K562 (cell line): ENCODE measurements around the gene RABGAP1L. TPM values are rescaled to one million over a fixed set of nuclear protein-coding genes. Genes with fewer than 3 reads are reported as not detected.

Source experiments
- ATAC-seq: fragments of 200-7000 bp; cut with Tn5 transposase; 3 replicates; pipeline ENCODE4 v1.9.1; 2020; ENCODE audit warnings: moderate library complexity
- BruUV-seq: library from RNA; stranded (reverse); fragments of 400-500 nt; replicated peaks from 2 replicates; lab custom pipeline; 2021; lab: Mats Ljungman, UMichigan
- CTCF ChIA-PET: fragments of 300-600 bp; formaldehyde crosslinking; extraction: SDS; loops from one replicate; lab custom pipeline; 2021; ENCODE audit warnings: low intra/inter-chr PET ratio; lab: Yijun Ruan, JAX
- POLR2A ChIA-PET: fragments of 300-600, 350-650 bp; sonication (Branson Sonifier 250); formaldehyde crosslinking; extraction: SDS; loops from one replicate; lab custom pipeline; 2021; ENCODE audit warnings: antibody characterized with exemption, inconsistent platforms; lab: Yijun Ruan, JAX
- DNase-seq, 4 experiments: peaks; one replicate each; pipeline versions ENCODE4 v3.0.0 to v3.0.0-alpha.2; 2011 to 2018; ENCODE audit warnings: low spot score in 3 of 4, mixed read lengths in 3 of 4; ENCODE audit errors: extremely low read depth in 1 of 4
- FAIRE-seq: peaks from 2 replicates; lab custom pipeline; 2011; peaks lifted over from hg19 to GRCh38; lab: Jason Lieb, UNC
- H2AFZ ChIP-seq: 2 replicates; pipeline ENCODE4 v1.6.0; 2011; ENCODE audit warnings: low read depth, low read length, control low read depth, inconsistent platforms
- H3K27ac ChIP-seq: fragments of 200-600 bp; 3 replicates; pipeline ENCODE4 v1.8.0; 2011; ENCODE audit warnings: low read depth, mild to moderate bottlenecking, control low read depth, inconsistent platforms, low read length, moderate library complexity, mixed read lengths; ENCODE audit errors: extremely low read depth
- H3K27me3 ChIP-seq, 2 experiments: fragments of 300-600 bp in 1 of 2; 2 replicates in 1 of 2; 3 replicates in 1 of 2; pipeline versions ENCODE4 v1.6.0 to v1.8.0; 2011; ENCODE audit warnings: inconsistent platforms in 2 of 2, low read length in 2 of 2, mild to moderate bottlenecking in 1 of 2, mixed read lengths in 1 of 2, moderate library complexity in 1 of 2; ENCODE audit not compliant: control insufficient read depth in 2 of 2, insufficient read depth in 2 of 2
- H3K36me3 ChIP-seq: fragments of 300-600 bp; 3 replicates; pipeline ENCODE4 v1.8.0; 2011; ENCODE audit warnings: mild to moderate bottlenecking, low read length, inconsistent platforms; ENCODE audit not compliant: control insufficient read depth, insufficient read depth
- H3K4me1 ChIP-seq, 2 experiments: fragments of 200-600 bp in 1 of 2; replicated peaks in 1 of 2; 2 replicates in 1 of 2; 3 replicates in 1 of 2; pipeline versions ENCODE4 v1.5.1 to v1.8.0; 2011; ENCODE audit warnings: inconsistent platforms in 2 of 2, low read length in 2 of 2, mild to moderate bottlenecking in 1 of 2, mixed read lengths in 1 of 2, moderate library complexity in 1 of 2; ENCODE audit not compliant: control insufficient read depth in 2 of 2, insufficient read depth in 2 of 2
- H3K4me2 ChIP-seq: 2 replicates; pipeline ENCODE4 v1.6.1; 2011; ENCODE audit warnings: low read length, control low read depth, inconsistent platforms, mixed read lengths; ENCODE audit not compliant: insufficient read depth
- H3K4me3 ChIP-seq: fragments of 200-600 bp; sonication (generic), shearing (Covaris generic); 2 replicates; pipeline ENCODE4 v1.5.1; 2016; ENCODE audit warnings: control low read depth, inconsistent platforms
- H3K79me2 ChIP-seq: fragments of 200-600 bp; 3 replicates; pipeline ENCODE4 v1.8.0; 2011; ENCODE audit warnings: low read length, inconsistent platforms; ENCODE audit not compliant: control insufficient read depth, insufficient read depth
- H3K9ac ChIP-seq, 2 experiments: 2 replicates each; pipeline versions ENCODE4 v1.6.0 to v1.6.1; 2011; ENCODE audit warnings: low read depth in 2 of 2, low read length in 2 of 2, control low read depth in 1 of 2, inconsistent platforms in 1 of 2, mild to moderate bottlenecking in 1 of 2, mixed read lengths in 1 of 2; ENCODE audit not compliant: insufficient read depth in 1 of 2
- H3K9me1 ChIP-seq: one replicate; pipeline ENCODE4 v1.6.0; 2011; ENCODE audit warnings: inconsistent platforms, mild to moderate bottlenecking, low read length, moderate library complexity; ENCODE audit not compliant: control insufficient read depth, insufficient read depth
- H3K9me3 ChIP-seq: replicated peaks from 2 replicates; pipeline ENCODE4 v1.5.1; 2011; ENCODE audit warnings: low read depth, low read length, inconsistent platforms; ENCODE audit not compliant: control insufficient read depth, insufficient read depth
- H4K20me1 ChIP-seq: replicated peaks from 2 replicates; pipeline ENCODE4 v1.6.1; 2011; ENCODE audit warnings: low read length, inconsistent platforms, mixed read lengths; ENCODE audit not compliant: control insufficient read depth, insufficient read depth
- CBX1 ChIP-seq: sonication (generic); IDR thresholded peaks from 2 replicates; pipeline ENCODE4 v1.6.1; 2016; ENCODE audit warnings: antibody characterized with exemption, low read depth, mild to moderate bottlenecking
- HMG20B ChIP-seq: fragments of 250-450 bp; sonication (Bioruptor Pico); IDR thresholded peaks from 2 replicates; pipeline ENCODE4 v1.5.0; 2021; ENCODE audit warnings: mild to moderate bottlenecking
- KLF13 ChIP-seq: fragments of 450-650 bp; IDR thresholded peaks from 2 replicates; pipeline ENCODE4 v1.6.1; 2016; ENCODE audit warnings: missing genetic modification characterization, low read depth, mild to moderate bottlenecking, missing compliant biosample characterization, moderate library complexity, borderline replicate concordance
- MBD2 ChIP-seq: sonication (generic); IDR thresholded peaks from 2 replicates; pipeline ENCODE4 v1.6.1; 2016; ENCODE audit warnings: low read depth, borderline replicate concordance
- PPARD ChIP-seq: fragments of 250-450 bp; sonication (Bioruptor Pico); IDR thresholded peaks from 2 replicates; pipeline ENCODE4 v1.8.0; 2022; ENCODE audit warnings: inconsistent platforms, mild to moderate bottlenecking, moderate library complexity
- SAFB ChIP-seq: fragments of 200-400 bp; formaldehyde crosslinking; IDR thresholded peaks from 2 replicates; pipeline ENCODE4 v1.6.1; 2017; ENCODE audit warnings: low read depth, low read length, borderline replicate concordance
- SAP30 ChIP-seq: fragments of 200-600 bp; sonication (generic); IDR thresholded peaks from 2 replicates; pipeline ENCODE4 v1.6.1; 2012; ENCODE audit warnings: borderline replicate concordance, low read depth, mild to moderate bottlenecking, moderate library complexity, low read length, control low read depth, inconsistent platforms; ENCODE audit not compliant: insufficient read depth, poor library complexity, severe bottlenecking
- SLC30A9 ChIP-seq: fragments of 250-450 bp; sonication (Bioruptor Pico); IDR thresholded peaks from 2 replicates; pipeline ENCODE4 v1.8.0; 2022; ENCODE audit warnings: mild to moderate bottlenecking, moderate library complexity
- SREBF2 ChIP-seq: sonication (generic); formaldehyde crosslinking; IDR thresholded peaks from 2 replicates; pipeline ENCODE4 v1.4.0; 2020; ENCODE audit warnings: mild to moderate bottlenecking, missing genetic modification reagents
- ZNF224 ChIP-seq: sonication (generic); formaldehyde crosslinking; IDR thresholded peaks from 2 replicates; pipeline ENCODE4 v1.8.0; 2022; ENCODE audit warnings: mild to moderate bottlenecking, missing genetic modification reagents
- ZNF384 ChIP-seq: IDR thresholded peaks from 2 replicates; pipeline ENCODE4 v1.6.1; 2012; ENCODE audit warnings: low read depth, low read length, improper control_type of control experiment
- WGBS: fragments of 100-300 bp; shearing (Covaris generic); methylation state at CpG from one replicate; pipeline ENCODE4 v1.1.6; 2016; ENCODE audit warnings: low coverage, mixed read lengths; ENCODE audit not compliant: insufficient coverage; ENCODE audit errors: missing lambda C conversion rate; 5-methylcytosine and 5-hydroxymethylcytosine counted together
- in situ Hi-C: fragments of 300-500 bp; cut with MboI; formaldehyde crosslinking; loops from 4 replicates; pipeline ENCODE4 v1.15.0; 2018; ENCODE audit warnings: inconsistent platforms, mixed read lengths
- intact Hi-C: fragments of 100-400 bp; cut with micrococcal nuclease; formaldehyde crosslinking; loops from 2 replicates; pipeline ENCODE4 v1.14.2; 2022
- polyA plus RNA-seq, 8 experiments: library from polyadenylated mRNA; depleted of rRNA in 4 of 8; stranded (reverse) in 5 of 8; unstranded in 3 of 8; fragments of >200 nt; fragmentation: Nextera tagmentation in 2 of 8; fragmentation: Illumina TruSeq in 1 of 8; extraction: Ambion mirVana in 2 of 8; extraction: Trizol in 1 of 8; gene quantifications; 2 replicates each; pipeline versions ENCODE4 v1.2.1 to v1.2.3, GENCODE V29; 2011 to 2014; ENCODE audit warnings: inconsistent platforms in 1 of 8, missing spikeins in 1 of 8
- total RNA-seq, 7 experiments: library from RNA; depleted of rRNA in 6 of 7; stranded (reverse); fragments of >200 nt in 6 of 7; fragmentation: Illumina TruSeq in 2 of 7; extraction: Trizol in 2 of 7; gene quantifications; 2 replicates each; pipeline versions ENCODE4 v1.2.1 to v1.2.3, GENCODE V29; 2011 to 2021; ENCODE audit warnings: low replicate concordance in 1 of 7
- TF ChIP-seq, protein P1 (sequence below), 2 experiments: fragments of 250-450 bp in 1 of 2; fragments of 450-650 bp in 1 of 2; sonication (Bioruptor Pico) in 1 of 2; IDR thresholded peaks; 2 replicates each; pipeline versions ENCODE4 v1.6.1 to v1.8.0; 2016 to 2021; ENCODE audit warnings: mild to moderate bottlenecking in 2 of 2, moderate library complexity in 2 of 2, missing compliant biosample characterization in 1 of 2, missing genetic modification characterization in 1 of 2
- TF ChIP-seq, protein P2 (sequence below), 2 experiments: fragments of 200-800 bp in 1 of 2; sonication (Bioruptor generic) in 1 of 2; sonication (generic) in 1 of 2; formaldehyde crosslinking in 1 of 2; IDR thresholded peaks in 1 of 2; conservative IDR thresholded peaks in 1 of 2; 2 replicates each; pipeline versions ENCODE4 v1.5.0 to v1.6.1; 2016 to 2020; ENCODE audit warnings: missing compliant biosample characterization in 1 of 2, missing genetic modification characterization in 1 of 2, missing genetic modification reagents in 1 of 2
- TF ChIP-seq, protein P3 (sequence below), 3 experiments: IDR thresholded peaks in 2 of 3; conservative IDR thresholded peaks in 1 of 3; 2 replicates each; pipeline ENCODE4 v1.5.1; 2011 to 2012; ENCODE audit warnings: low read length in 3 of 3, mild to moderate bottlenecking in 3 of 3, control low read depth in 2 of 3, improper control_type of control experiment in 1 of 3, inconsistent platforms in 1 of 3, low read depth in 1 of 3, mixed read lengths in 1 of 3, moderate library complexity in 1 of 3; ENCODE audit not compliant: insufficient read depth in 2 of 3

The RABGAP1L gene
- total and polyA plus RNA-seq, 9 of the 15 experiments (the other 6 are each of a cell fraction or from before 2014, with no cell fraction given), result 16.5 to 44.9 (median 26.7) TPM

DNA sequence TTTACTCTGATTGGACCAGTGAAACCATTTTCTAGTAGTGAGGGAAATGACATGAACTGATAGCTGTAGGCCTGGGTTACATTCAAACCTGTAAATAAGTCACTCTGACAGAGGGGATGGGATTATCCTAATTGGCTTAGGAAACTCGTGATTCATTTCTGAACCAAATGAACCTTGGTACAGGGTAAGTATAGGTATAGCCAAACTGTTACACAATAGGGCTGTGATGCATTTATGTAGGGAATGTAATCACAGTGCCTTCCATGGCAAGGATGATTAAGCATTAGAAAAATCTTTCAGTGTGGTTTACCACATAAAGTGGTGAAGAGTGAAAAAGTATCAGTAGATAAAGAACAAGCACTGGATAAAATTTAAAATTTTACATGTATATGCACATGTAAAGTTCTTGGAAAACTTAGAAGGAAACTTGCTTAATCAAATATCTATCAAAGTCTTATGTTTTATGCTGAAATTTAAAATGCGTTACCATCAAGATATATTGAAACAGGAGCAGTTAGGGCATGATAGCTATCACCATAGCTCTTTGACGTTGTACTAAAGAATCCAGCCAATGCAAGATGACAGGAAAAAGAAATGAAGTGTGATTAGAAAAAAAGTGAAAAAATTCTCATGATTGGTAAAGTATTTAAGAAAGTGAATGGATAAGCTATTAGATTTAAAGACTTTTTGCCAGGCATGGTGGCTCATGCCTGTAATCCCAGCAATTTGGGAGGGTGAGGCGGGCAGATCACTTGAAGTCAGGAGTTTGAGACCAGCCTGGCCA, 63.0 kb downstream of the RABGAP1L start:
- BruUV-seq, result no TSS peak
- no peak overlapping the region for H3K9ac ChIP-seq
- H2AFZ ChIP-seq, result no peak overlapping the region
- H3K4me1 ChIP-seq, result no peaks in the 10 kb centered on the region; a peak in 2 of 5 replicates
- H3K4me3 ChIP-seq, result no peak overlapping the region
- FAIRE-seq (no peak), DNase-seq (no peak), ATAC-seq (no peak)
- no peak overlapping the region for H3K4me2 ChIP-seq
- WGBS, result 97% methylated on average over 4 of the region's 4 CpGs
- peaks cover 38% of the 10 kb centered on the region; the same call in 2 of the 3 replicates for H3K36me3 ChIP-seq
- 0 out of 2 replicates have a peak, but pooled peaks cover 2% of the 10 kb centered on the region for H4K20me1 ChIP-seq
- H3K27me3 ChIP-seq, result no peaks in the 10 kb centered on the region
- in situ Hi-C loops, result no loop called here
- no peak overlapping the region for H3K27ac ChIP-seq
- peaks cover 1% of the 10 kb centered on the region; the same call in 1 of the 2 replicates for H3K9me3 ChIP-seq
- CTCF ChIA-PET, result no interaction called here
- peaks cover 18% of the 10 kb centered on the region for H3K79me2 ChIP-seq
- H3K9me1 ChIP-seq, result no peaks in the 10 kb centered on the region
- intact Hi-C loops, result no loop called here
- POLR2A ChIA-PET, result interaction anchor here (1.1 kb wide), 1 partner anchor 18 kb away, joined by 3 read pairs; no protein-coding TSS in a partner anchor
- TF ChIP-seq HMG20B (CRISPR knock-in tag) (no peak), PPARD (CRISPR knock-in tag) (no peak), ZNF224 (CRISPR knock-in tag) (no peak), SAP30 (no peak), KLF13 (tag) (no peak), CBX1 (no peak), MBD2 (no peak), SLC30A9 (CRISPR knock-in tag) (no peak), SAFB (no peak), ZNF384 (no peak), SREBF2 (CRISPR knock-in tag) (no peak)
- TF ChIP-seq, protein P1, sequence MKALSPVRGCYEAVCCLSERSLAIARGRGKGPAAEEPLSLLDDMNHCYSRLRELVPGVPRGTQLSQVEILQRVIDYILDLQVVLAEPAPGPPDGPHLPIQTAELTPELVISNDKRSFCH (CRISPR knock-in tag; IDR thresholded peaks at IDR 0.05), result no peak
- TF ChIP-seq, protein P1 (tag; IDR thresholded peaks at IDR 0.05), result no peak
- TF ChIP-seq, protein P2, sequence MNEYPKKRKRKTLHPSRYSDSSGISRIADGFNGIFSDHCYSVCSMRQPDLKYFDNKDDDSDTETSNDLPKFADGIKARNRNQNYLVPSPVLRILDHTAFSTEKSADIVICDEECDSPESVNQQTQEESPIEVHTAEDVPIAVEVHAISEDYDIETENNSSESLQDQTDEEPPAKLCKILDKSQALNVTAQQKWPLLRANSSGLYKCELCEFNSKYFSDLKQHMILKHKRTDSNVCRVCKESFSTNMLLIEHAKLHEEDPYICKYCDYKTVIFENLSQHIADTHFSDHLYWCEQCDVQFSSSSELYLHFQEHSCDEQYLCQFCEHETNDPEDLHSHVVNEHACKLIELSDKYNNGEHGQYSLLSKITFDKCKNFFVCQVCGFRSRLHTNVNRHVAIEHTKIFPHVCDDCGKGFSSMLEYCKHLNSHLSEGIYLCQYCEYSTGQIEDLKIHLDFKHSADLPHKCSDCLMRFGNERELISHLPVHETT (CRISPR knock-in tag; conservative IDR thresholded peaks at IDR 0.05 in 1 of 2, IDR thresholded peaks at IDR 0.05 in 1 of 2), result no peak
- TF ChIP-seq, protein P3, sequence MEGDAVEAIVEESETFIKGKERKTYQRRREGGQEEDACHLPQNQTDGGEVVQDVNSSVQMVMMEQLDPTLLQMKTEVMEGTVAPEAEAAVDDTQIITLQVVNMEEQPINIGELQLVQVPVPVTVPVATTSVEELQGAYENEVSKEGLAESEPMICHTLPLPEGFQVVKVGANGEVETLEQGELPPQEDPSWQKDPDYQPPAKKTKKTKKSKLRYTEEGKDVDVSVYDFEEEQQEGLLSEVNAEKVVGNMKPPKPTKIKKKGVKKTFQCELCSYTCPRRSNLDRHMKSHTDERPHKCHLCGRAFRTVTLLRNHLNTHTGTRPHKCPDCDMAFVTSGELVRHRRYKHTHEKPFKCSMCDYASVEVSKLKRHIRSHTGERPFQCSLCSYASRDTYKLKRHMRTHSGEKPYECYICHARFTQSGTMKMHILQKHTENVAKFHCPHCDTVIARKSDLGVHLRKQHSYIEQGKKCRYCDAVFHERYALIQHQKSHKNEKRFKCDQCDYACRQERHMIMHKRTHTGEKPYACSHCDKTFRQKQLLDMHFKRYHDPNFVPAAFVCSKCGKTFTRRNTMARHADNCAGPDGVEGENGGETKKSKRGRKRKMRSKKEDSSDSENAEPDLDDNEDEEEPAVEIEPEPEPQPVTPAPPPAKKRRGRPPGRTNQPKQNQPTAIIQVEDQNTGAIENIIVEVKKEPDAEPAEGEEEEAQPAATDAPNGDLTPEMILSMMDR (IDR thresholded peaks at IDR 0.05 in 2 of 3, conservative IDR thresholded peaks at IDR 0.05 in 1 of 3; ENCODE audit: insufficient read depth in 2 of 3, low read depth in 1 of 3, low read length in 3 of 3), result no peak
